Neural progenitor cell (in vitro differentiated cells): ENCODE data around the gene CDK5RAP2.

Experiments
- CTCF ChIP-seq: fragments of 200-600 bp; sonication (generic); IDR thresholded peaks from 2 replicates; pipeline ENCODE4 v1.5.1; 2017; ENCODE audit warnings: antibody characterized with exemption, mild to moderate bottlenecking
- EZH2 ChIP-seq: fragments of 200-600 bp; sonication (generic); IDR thresholded peaks from 2 replicates; pipeline ENCODE4 v1.6.1; 2017; ENCODE audit warnings: antibody characterized with exemption, mild to moderate bottlenecking, moderate library complexity
- EZH2phosphoT487 ChIP-seq: fragments of 200-600 bp; sonication (generic); IDR thresholded peaks from 2 replicates; pipeline ENCODE4 v1.6.1; 2017; ENCODE audit warnings: antibody characterized with exemption

- TF ChIP-seq CTCF (no peak), EZH2phosphoT487 (no peak), EZH2 (no peak)
These were observed 48.4 kb upstream of the CDK5RAP2 start for GRCh38 chr9:120628207-120628924.
